GM12891 (cell line): ENCODE data around the gene SLC25A5.

ENCODE experiments used
- POLR2A ChIP-seq: IDR thresholded peaks from 2 replicates; pipeline ENCODE4 v1.6.1; 2011; ENCODE audit warnings: low read depth, low read length, control low read depth
- TAF1 ChIP-seq: IDR thresholded peaks from 2 replicates; pipeline ENCODE4 v1.6.1; 2011; ENCODE audit warnings: low read depth, low read length, control low read depth

DNA sequence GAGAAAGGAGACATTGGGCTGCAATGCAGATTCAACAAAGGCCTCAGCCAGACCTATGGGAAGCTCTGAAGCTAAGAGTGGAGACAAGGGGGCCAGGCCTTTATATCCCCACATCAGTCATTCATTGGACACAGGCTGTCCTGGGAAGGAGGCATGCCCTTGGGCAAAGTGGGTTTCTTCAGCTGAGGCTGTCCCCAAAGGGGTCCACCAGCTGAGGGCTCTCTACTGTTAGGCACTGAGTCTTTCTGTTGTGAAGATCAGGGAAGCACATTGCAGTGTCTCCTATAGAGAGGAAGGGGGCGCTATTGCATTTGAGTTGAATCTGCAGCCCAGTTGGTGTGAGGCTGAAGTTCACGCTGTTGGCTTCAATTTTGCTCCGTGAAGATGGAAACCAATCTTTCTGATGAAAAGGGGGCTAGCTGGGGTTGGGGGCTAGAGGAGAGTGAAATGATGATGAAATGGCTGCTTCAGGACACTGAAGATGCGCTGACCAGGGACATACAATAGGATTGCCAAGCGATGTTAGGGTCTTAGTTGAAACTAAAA is 48.0 kb downstream of the SLC25A5 start:
- no peak for TF ChIP-seq POLR2A
- TF ChIP-seq TAF1, result no peak
